Measurements from ENCODE around the gene AP5S1. TPM values are rescaled to one million over a fixed set of nuclear protein-coding genes. Genes with fewer than 3 reads are reported as not detected.

AP5S1 gene
- total and polyA plus RNA-seq, 2 of the 13 experiments (the other 11 are each of a cell fraction or from before 2014, with no cell fraction given), result 7.9 to 23.2 TPM

DNA sequence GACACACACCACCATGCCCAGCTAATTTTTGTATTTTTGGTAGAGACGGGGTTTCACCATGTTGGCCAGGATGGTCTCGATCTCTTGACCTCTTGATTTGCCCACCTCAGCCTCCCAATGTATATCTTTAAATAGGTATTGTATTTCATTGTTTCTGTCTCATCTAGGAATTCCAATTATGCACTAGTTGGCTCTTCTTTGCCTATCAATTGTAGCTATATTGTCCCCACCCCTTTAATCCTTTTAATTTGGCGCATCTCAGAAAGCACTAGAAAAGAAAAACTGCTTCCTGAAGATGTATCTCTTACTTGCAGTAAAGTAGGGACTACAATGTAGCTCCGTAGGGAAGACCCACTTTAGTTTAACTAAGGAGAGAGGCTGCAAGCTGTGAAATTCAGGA, 15.8 kb downstream of the AP5S1 start:
- Histone ChIP-seq H3K27me3 (ENCODE audit: control insufficient read depth in 1 of 2, insufficient read depth in 2 of 2, low read length in 2 of 2) (no peaks in the 10 kb centered on the region), H4K20me1 (ENCODE audit: insufficient read depth, low read length) (no peaks in the 10 kb centered on the region), H3K9ac (ENCODE audit: insufficient read depth, low read depth, low read length) (no peak overlapping the region), H3K79me2 (ENCODE audit: insufficient read depth, low read length) (no peaks in the 10 kb centered on the region), H3K27ac (ENCODE audit: extremely low read length, insufficient read depth, low read length) (no peak overlapping the region), H3K4me1 (ENCODE audit: insufficient read depth, low read length) (no peaks in the 10 kb centered on the region), H3K9me3 (ENCODE audit: low read length) (no peaks in the 10 kb centered on the region), H3K36me3 (replicated peaks in 1 of 2; ENCODE audit: control insufficient read depth in 1 of 2, insufficient read depth in 2 of 2, low read length in 2 of 2) (no peaks in the 10 kb centered on the region), H3K4me2 (ENCODE audit: low read depth, low read length) (no peak overlapping the region), H2AFZ (ENCODE audit: low read length) (no peak overlapping the region), H3K4me3 (replicated peaks in 1 of 3; ENCODE audit: insufficient read depth in 1 of 3, low read depth in 2 of 3, low read length in 3 of 3) (no peak overlapping the region)
- 93% methylated on average over 4 of the region's 4 CpGs for WGBS (ENCODE audit: low lambda C conversion rate)
- TF ChIP-seq, protein P1, sequence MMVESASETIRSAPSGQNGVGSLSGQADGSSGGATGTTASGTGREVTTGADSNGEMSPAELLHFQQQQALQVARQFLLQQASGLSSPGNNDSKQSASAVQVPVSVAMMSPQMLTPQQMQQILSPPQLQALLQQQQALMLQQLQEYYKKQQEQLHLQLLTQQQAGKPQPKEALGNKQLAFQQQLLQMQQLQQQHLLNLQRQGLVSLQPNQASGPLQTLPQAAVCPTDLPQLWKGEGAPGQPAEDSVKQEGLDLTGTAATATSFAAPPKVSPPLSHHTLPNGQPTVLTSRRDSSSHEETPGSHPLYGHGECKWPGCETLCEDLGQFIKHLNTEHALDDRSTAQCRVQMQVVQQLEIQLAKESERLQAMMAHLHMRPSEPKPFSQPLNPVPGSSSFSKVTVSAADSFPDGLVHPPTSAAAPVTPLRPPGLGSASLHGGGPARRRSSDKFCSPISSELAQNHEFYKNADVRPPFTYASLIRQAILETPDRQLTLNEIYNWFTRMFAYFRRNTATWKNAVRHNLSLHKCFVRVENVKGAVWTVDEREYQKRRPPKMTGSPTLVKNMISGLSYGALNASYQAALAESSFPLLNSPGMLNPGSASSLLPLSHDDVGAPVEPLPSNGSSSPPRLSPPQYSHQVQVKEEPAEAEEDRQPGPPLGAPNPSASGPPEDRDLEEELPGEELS (CRISPR knock-in tag; IDR thresholded peaks at IDR 0.05), result no peak
- TF ChIP-seq RXRB (CRISPR knock-in tag; IDR thresholded peaks at IDR 0.05; ENCODE audit: borderline replicate concordance) (no peak), ZNF547 (CRISPR knock-in tag; IDR thresholded peaks at IDR 0.05) (no peak), ZNF230 (CRISPR knock-in tag; IDR thresholded peaks at IDR 0.05) (no peak), ZNF747 (CRISPR knock-in tag; IDR thresholded peaks at IDR 0.05; ENCODE audit: borderline replicate concordance) (no peak), ZNF558 (CRISPR knock-in tag; IDR thresholded peaks at IDR 0.05; ENCODE audit: borderline replicate concordance) (no peak), SRSF1 (optimal IDR thresholded peaks at IDR 0.05; ENCODE audit: low read depth, low read length) (no peak), EZH2 (conservative IDR thresholded peaks at IDR 0.05; ENCODE audit: low read depth, low read length) (no peak), RCOR2 (CRISPR knock-in tag; IDR thresholded peaks at IDR 0.05) (no peak), ZNF556 (CRISPR knock-in tag; IDR thresholded peaks at IDR 0.05; ENCODE audit: borderline replicate concordance) (no peak)
- TF ChIP-seq, protein P2, sequence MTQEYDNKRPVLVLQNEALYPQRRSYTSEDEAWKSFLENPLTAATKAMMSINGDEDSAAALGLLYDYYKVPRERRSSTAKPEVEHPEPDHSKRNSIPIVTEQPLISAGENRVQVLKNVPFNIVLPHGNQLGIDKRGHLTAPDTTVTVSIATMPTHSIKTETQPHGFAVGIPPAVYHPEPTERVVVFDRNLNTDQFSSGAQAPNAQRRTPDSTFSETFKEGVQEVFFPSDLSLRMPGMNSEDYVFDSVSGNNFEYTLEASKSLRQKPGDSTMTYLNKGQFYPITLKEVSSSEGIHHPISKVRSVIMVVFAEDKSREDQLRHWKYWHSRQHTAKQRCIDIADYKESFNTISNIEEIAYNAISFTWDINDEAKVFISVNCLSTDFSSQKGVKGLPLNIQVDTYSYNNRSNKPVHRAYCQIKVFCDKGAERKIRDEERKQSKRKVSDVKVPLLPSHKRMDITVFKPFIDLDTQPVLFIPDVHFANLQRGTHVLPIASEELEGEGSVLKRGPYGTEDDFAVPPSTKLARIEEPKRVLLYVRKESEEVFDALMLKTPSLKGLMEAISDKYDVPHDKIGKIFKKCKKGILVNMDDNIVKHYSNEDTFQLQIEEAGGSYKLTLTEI (CRISPR knock-in tag; conservative IDR thresholded peaks at IDR 0.05), result no peak
- TF ChIP-seq, protein P3, sequence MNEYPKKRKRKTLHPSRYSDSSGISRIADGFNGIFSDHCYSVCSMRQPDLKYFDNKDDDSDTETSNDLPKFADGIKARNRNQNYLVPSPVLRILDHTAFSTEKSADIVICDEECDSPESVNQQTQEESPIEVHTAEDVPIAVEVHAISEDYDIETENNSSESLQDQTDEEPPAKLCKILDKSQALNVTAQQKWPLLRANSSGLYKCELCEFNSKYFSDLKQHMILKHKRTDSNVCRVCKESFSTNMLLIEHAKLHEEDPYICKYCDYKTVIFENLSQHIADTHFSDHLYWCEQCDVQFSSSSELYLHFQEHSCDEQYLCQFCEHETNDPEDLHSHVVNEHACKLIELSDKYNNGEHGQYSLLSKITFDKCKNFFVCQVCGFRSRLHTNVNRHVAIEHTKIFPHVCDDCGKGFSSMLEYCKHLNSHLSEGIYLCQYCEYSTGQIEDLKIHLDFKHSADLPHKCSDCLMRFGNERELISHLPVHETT (CRISPR knock-in tag; conservative IDR thresholded peaks at IDR 0.05), result no peak
- intact Hi-C loops (cut with micrococcal nuclease; ENCODE audit: unreplicated experiment) (no loop called here), in situ Hi-C loops (cut with HindIII; ENCODE audit: extremely low pct_ligation_motif_present, low pct_unique_long_range_greater_than_20kb) (no loop called here)
- no TSS peak for BruUV-seq (replicated peaks)
- ATAC-seq (no peak), DNase-seq (ENCODE audit: low spot score) (no peak), FAIRE-seq (no peak)
- ChIA-PET POLR2A (no interaction called here), CTCF (ENCODE audit: low intra/inter-chr PET ratio, low total read pairs) (no interaction called here)

All from HepG2 (cell line).